22Rv1 (cell line): Measurements from ENCODE around the gene DNAL4.

Source experiments
- CTCF ChIP-seq: fragments of 450-650 bp; IDR thresholded peaks from 2 replicates; pipeline ENCODE4 v1.5.1; 2017; ENCODE audit warnings: mild to moderate bottlenecking
- ZFX ChIP-seq: fragments of 450-650 bp; IDR thresholded peaks from 2 replicates; pipeline ENCODE4 v1.6.1; 2017; ENCODE audit warnings: antibody characterized with exemption, borderline replicate concordance

- TF ChIP-seq CTCF, result no peak
- no peak for TF ChIP-seq ZFX
Observed at GRCh38 chr22:38835888-38836301, 42.0 kb upstream of the DNAL4 start.
